Astrocyte of the cerebellum (primary cell): ENCODE measurements around the gene TAF7.
"Not testable (repeated sequence)": the region's sequence is repeated elsewhere in the genome, so short reads cannot be mapped to it uniquely, and the experiment has no call there.

Experiments used
- DNase-seq: peaks from one replicate; pipeline ENCODE4 v3.0.0-alpha.2; 2011; ENCODE audit warnings: low read depth
- H3K4me3 ChIP-seq: 2 replicates; pipeline ENCODE4 v1.5.1; 2011; ENCODE audit warnings: mild to moderate bottlenecking, low read depth, low read length, moderate library complexity
- in situ Hi-C: cut with HindIII; loops from 2 replicates; pipeline ENCODE4 v1.10.0; 2017; ENCODE audit warnings: low sequenced_read_pairs
- TF ChIP-seq, protein P1 (sequence below): IDR thresholded peaks from 2 replicates; pipeline ENCODE4 v1.5.1; 2012; ENCODE audit warnings: low read length, low read depth, moderate library complexity, mild to moderate bottlenecking; ENCODE audit errors: missing control alignments

Gene TAF7

DNA sequence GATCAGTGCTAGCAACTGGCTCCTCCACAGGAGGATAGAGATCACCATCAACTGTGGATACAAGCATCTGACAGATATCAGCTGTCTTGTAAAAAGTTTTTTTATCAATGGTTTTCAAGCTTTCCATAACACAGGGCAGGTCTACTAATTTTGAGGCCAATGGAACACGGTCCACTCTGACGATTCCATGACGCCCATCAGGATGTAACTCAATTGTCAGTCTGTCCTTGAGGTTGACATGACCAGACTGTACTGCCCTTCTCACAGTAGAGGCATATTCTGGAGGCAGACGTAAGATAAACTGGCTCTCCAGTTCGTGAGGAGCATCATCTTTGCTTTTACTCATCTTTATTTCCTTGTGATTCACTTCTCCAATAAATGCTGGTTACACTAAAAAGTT is 885 bp downstream of the TAF7 start:
- in situ Hi-C loops = no loop called here

DNA sequence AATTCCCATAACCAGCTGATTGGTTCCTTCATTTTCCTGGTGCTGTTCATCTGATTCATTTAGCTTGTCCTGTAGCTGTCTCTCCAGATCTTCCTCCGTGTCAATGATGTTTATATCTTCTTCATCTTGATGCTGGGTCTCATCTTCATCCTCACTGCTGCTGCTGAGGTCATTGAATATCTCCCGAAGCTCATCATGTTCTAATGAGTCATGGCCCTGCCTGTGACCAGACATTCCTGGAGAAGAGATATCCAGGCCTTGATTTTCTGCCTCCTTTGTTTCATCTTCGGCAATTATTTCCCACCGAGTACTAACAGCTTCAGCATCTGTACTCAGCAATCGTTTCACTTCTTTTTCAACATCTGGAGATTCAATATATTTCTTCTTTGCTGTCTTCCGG is 1.4 kb downstream of the TAF7 start:
- TF ChIP-seq, protein P1, sequence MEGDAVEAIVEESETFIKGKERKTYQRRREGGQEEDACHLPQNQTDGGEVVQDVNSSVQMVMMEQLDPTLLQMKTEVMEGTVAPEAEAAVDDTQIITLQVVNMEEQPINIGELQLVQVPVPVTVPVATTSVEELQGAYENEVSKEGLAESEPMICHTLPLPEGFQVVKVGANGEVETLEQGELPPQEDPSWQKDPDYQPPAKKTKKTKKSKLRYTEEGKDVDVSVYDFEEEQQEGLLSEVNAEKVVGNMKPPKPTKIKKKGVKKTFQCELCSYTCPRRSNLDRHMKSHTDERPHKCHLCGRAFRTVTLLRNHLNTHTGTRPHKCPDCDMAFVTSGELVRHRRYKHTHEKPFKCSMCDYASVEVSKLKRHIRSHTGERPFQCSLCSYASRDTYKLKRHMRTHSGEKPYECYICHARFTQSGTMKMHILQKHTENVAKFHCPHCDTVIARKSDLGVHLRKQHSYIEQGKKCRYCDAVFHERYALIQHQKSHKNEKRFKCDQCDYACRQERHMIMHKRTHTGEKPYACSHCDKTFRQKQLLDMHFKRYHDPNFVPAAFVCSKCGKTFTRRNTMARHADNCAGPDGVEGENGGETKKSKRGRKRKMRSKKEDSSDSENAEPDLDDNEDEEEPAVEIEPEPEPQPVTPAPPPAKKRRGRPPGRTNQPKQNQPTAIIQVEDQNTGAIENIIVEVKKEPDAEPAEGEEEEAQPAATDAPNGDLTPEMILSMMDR = no peak
- in situ Hi-C loops = no loop called here
- no peak overlapping the region for H3K4me3 ChIP-seq

More for the DNA sequence above, 885 bp downstream of the TAF7 start:
- DNase-seq = no peak
- H3K4me3 ChIP-seq = peak overlapping the region; percentile 76
- TF ChIP-seq, protein P1 = no peak

DNA sequence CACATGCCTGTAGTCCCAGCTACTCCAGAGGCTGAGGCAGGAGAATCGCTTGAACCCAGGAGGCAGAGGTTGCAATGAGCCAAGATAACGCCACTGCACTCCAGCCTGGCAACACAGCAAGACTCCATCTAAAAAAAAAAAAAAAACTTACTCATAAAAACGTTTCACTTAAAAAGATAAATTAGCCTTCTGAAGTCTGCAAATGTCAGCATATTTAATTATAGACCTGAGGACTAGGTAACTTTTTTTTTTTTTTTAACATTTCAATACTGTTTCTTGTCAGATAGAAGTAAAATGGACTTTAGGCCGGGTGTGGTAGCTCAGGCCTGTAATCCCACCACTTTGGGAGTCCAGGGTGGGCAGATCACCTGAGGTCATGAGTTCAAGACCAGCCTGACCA is 3.6 kb downstream of the TAF7 start:
- H3K4me3 ChIP-seq, in situ Hi-C loops, DNase-seq: not testable (repeated sequence)

More for the DNA sequence above, 1.4 kb downstream of the TAF7 start:
- DNase-seq = no peak

DNA sequence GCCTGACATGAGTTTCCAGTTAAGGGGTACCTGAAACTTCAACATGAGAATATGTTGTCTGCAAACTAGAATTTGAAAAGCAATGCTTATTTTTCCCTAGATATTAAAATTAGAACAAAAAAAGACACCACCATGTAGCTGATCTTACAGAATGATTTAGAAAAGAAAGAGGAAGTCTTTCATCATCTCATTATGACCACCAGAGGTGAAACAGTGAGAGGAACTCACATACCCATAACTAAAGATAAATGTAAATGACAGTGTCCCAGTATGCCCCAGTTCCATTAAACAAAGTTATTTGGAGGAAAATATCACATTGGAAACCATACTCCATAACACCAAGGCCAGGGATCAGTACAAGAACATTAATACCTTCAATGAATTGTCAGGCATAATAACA is 6.9 kb downstream of the TAF7 start:
- H3K4me3 ChIP-seq = no peak overlapping the region
- in situ Hi-C loops = no loop called here
- DNase-seq = no peak
- TF ChIP-seq, protein P1 = no peak

DNA sequence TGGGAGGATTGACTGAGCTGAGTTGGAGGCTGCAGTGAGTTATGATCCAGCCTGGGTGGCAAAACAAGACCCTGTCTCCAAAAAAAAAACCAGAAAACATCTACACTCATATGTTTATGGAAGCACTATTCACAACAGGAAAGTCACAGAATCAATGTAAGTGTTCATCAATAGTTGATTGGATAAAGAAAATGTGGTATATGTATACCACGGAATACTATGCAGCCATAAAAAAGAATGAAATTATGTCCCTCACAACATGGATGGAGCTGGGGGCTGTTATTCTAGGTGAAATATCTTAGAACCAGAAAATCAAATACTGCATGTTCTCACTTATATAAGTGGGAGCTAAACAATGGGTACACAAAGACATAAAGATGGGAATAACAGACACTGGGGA is 14.0 kb downstream of the TAF7 start:
- in situ Hi-C loops = no loop called here
- H3K4me3 ChIP-seq = no peak overlapping the region
- TF ChIP-seq, protein P1 = no peak
- DNase-seq = no peak

DNA sequence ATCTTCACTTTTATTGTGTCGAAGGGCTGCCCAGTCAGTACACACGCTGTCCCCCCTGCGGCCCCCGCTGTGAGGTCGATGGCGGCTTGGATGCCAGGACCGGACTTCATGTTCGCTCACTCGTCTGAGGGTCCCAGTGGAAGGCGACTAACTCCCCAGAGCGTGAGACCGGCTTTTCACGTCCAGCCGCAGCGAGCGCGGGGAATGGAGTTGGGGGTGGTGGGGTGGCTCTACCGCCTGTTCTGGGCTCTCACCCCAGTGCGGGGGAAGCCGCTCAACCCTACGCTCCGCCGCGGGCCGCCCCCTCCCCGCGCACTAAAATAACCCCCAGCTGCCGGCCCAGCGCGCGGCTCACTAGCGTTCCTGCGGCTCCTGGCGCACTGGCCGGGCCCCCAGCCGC is 16.8 kb downstream of the TAF7 start, which contains the start of gene SLC25A2:
Gene SLC25A2 (minus strand): TSS at position 294 of the 400 bp plus-strand sequence. CDS start 184 bp downstream, at position 110.
- no peak within 1 kb of the TSS for H3K4me3 ChIP-seq
- in situ Hi-C loops = no loop called here
- DNase-seq = no peak
- TF ChIP-seq, protein P1 = no peak

DNA sequence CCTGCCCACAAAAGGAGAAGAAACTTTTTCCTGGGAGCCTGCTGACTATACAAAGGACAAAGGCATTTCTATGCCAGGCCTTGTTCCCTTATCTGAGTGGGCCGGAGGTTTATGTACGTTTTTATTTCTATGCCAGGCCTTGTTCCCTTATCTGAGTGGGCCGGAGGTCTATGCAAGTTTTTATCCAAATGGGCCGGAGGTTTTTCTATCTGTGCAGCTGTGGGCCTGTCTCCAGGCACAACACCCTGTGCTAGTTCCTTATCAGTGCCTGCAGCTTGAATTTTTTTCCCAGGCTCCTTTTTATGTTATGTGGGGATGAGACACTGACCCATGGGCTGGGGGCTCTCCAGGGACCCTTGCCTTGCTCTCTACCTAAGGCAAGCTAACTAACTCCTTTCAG is 22.2 kb downstream of the TAF7 start:
- DNase-seq = no peak
- no peak overlapping the region for H3K4me3 ChIP-seq
- in situ Hi-C loops = no loop called here
- TF ChIP-seq, protein P1 = no peak
